GM12878 (cell line): ENCODE data around the gene MAGI2. TPM values are rescaled to one million over a fixed set of nuclear protein-coding genes. Genes with fewer than 3 reads are reported as not detected.

Experiments used
- ATAC-seq: fragments of 200-7000 bp; cut with Tn5 transposase; 3 replicates; pipeline ENCODE4 v1.9.1; 2020; ENCODE audit warnings: mild to moderate bottlenecking, moderate library complexity
- BruUV-seq: library from RNA; stranded (reverse); fragments of 400-500 nt; replicated peaks from 2 replicates; lab custom pipeline; 2021; lab: Mats Ljungman, UMichigan
- CTCF ChIA-PET: fragments of 300-600 bp; sonication (Branson Sonifier 250); formaldehyde crosslinking; extraction: SDS; loops from one replicate; lab custom pipeline; 2021; ENCODE audit warnings: inconsistent platforms; lab: Yijun Ruan, JAX
- POLR2A ChIA-PET: fragments of 350-600 bp; formaldehyde crosslinking; extraction: SDS; loops from one replicate; lab custom pipeline; 2021; ENCODE audit warnings: inconsistent platforms; lab: Charles Lee
- RAD21 ChIA-PET: fragments of 300-600 bp; sonication (Branson Sonifier 250); formaldehyde crosslinking; loops from one replicate; lab custom pipeline; 2023; ENCODE audit warnings: antibody characterized with exemption; ENCODE audit not compliant: unreplicated experiment; lab: Charles Lee
- SMC1A ChIA-PET: fragments of 300-600 bp; sonication (Branson Sonifier 250); formaldehyde crosslinking; loops from one replicate; lab custom pipeline; 2023; ENCODE audit not compliant: unreplicated experiment, uncharacterized antibody; lab: Charles Lee
- DNase-seq: peaks from one replicate; pipeline ENCODE4 v3.0.0-alpha.2; 2011; ENCODE audit warnings: low read depth, low spot score
- FAIRE-seq: peaks from 3 replicates; lab custom pipeline; 2011; peaks lifted over from hg19 to GRCh38; lab: Jason Lieb, UNC
- H2AFZ ChIP-seq: 2 replicates; pipeline ENCODE4 v1.6.0; 2011; ENCODE audit warnings: low read depth, low read length, control low read depth; ENCODE audit not compliant: control insufficient read depth
- H3K27ac ChIP-seq: 2 replicates; pipeline ENCODE4 v1.5.1; 2011; ENCODE audit warnings: control low read depth; ENCODE audit not compliant: control insufficient read depth, insufficient read depth
- H3K27me3 ChIP-seq, 2 experiments: replicated peaks in 1 of 2; 2 replicates each; pipeline versions ENCODE4 v1.6.0 to v1.6.1; 2011; ENCODE audit warnings: low read length in 1 of 2; ENCODE audit not compliant: control insufficient read depth in 2 of 2, insufficient read depth in 2 of 2
- H3K36me3 ChIP-seq, 2 experiments: 2 replicates each; pipeline ENCODE4 v1.5.1; 2011; ENCODE audit warnings: low read length in 1 of 2; ENCODE audit not compliant: control insufficient read depth in 2 of 2, insufficient read depth in 2 of 2
- H3K4me1 ChIP-seq: 2 replicates; pipeline ENCODE4 v1.6.1; 2011; ENCODE audit warnings: mild to moderate bottlenecking, low read length, moderate library complexity, mixed read lengths; ENCODE audit not compliant: control insufficient read depth, insufficient read depth
- H3K4me2 ChIP-seq: 2 replicates; pipeline ENCODE4 v1.6.0; 2011; ENCODE audit warnings: control low read depth; ENCODE audit not compliant: control insufficient read depth, insufficient read depth
- H3K4me3 ChIP-seq: fragments of 200-600 bp; sonication (generic); 2 replicates; pipeline ENCODE4 v1.5.1; 2016
- H3K79me2 ChIP-seq: 2 replicates; pipeline ENCODE4 v1.6.0; 2011; ENCODE audit warnings: low read length; ENCODE audit not compliant: control insufficient read depth, insufficient read depth
- H3K9ac ChIP-seq: 2 replicates; pipeline ENCODE4 v1.8.0; 2011; ENCODE audit warnings: low read length, control low read depth, mixed read lengths; ENCODE audit not compliant: control insufficient read depth, insufficient read depth
- H3K9me3 ChIP-seq: replicated peaks from 3 replicates; pipeline ENCODE4 v1.5.1; 2011; ENCODE audit warnings: mild to moderate bottlenecking, low read length; ENCODE audit not compliant: control insufficient read depth, insufficient read depth
- H4K20me1 ChIP-seq: 2 replicates; pipeline ENCODE4 v1.6.0; 2011; ENCODE audit not compliant: control insufficient read depth, insufficient read depth
- CHD4 ChIP-seq: fragments of 200-600 bp; sonication (generic); IDR thresholded peaks from 2 replicates; pipeline ENCODE4 v1.6.1; 2016; ENCODE audit warnings: mild to moderate bottlenecking
- EP300 ChIP-seq, 2 experiments: fragments of 150-350 bp in 1 of 2; IDR thresholded peaks; 2 replicates each; pipeline ENCODE4 v1.6.1; 2011 to 2012; ENCODE audit warnings: low read depth in 2 of 2, low read length in 2 of 2, borderline replicate concordance in 1 of 2, improper control_type of control experiment in 1 of 2, inconsistent platforms in 1 of 2; ENCODE audit not compliant: control insufficient read depth in 1 of 2
- EZH2 ChIP-seq: IDR thresholded peaks from 2 replicates; pipeline ENCODE4 v1.6.1; 2012; ENCODE audit warnings: low read depth, mild to moderate bottlenecking, control low read depth, inconsistent platforms, low read length, borderline replicate concordance; ENCODE audit not compliant: control insufficient read depth
- WGBS: methylation state at CpG from one replicate; pipeline ENCODE4 v1.1.6; 2016; ENCODE audit warnings: low lambda C conversion rate; ENCODE audit not compliant: insufficient replicate concordance, insufficient coverage; ENCODE audit errors: missing lambda C conversion rate; 5-methylcytosine and 5-hydroxymethylcytosine counted together
- in situ Hi-C: fragments of 300-500 bp; cut with MboI; formaldehyde crosslinking; loops from 9 replicates; pipeline ENCODE4 v1.14.3; 2018; ENCODE audit warnings: mixed read lengths
- intact Hi-C: fragments of 100-400 bp; cut with micrococcal nuclease; formaldehyde crosslinking; loops from one replicate; pipeline ENCODE4 v1.14.2; 2022; ENCODE audit not compliant: unreplicated experiment
- polyA plus RNA-seq, 11 experiments: library from polyadenylated mRNA; depleted of rRNA in 4 of 11; unstranded in 6 of 11; stranded (reverse) in 5 of 11; fragments of >200 nt; fragmentation: Nextera tagmentation in 4 of 11; fragmentation: Illumina TruSeq in 1 of 11; extraction: Ambion mirVana in 4 of 11; extraction: Trizol in 1 of 11; gene quantifications; 1 replicate in 1 of 11; 2 replicates in 10 of 11; pipeline versions ENCODE4 v1.2.1 to v1.2.3, GENCODE V29; 2011 to 2016; ENCODE audit warnings: inconsistent platforms in 2 of 11, missing spikeins in 2 of 11, low read depth in 1 of 11
- total RNA-seq, 4 experiments: library from RNA; depleted of rRNA in 3 of 4; stranded (reverse); fragments of >200 nt in 3 of 4; fragmentation: Illumina TruSeq in 1 of 4; extraction: Trizol in 1 of 4; gene quantifications; 2 replicates each; pipeline versions ENCODE4 v1.2.1 to v1.2.3, GENCODE V29; 2013 to 2021
- TF ChIP-seq, protein P1 (sequence below): IDR thresholded peaks from 2 replicates; pipeline ENCODE4 v1.6.1; 2012; ENCODE audit warnings: low read depth, low read length, improper control_type of control experiment
- TF ChIP-seq, protein P2 (sequence below): IDR thresholded peaks from 2 replicates; pipeline ENCODE4 v1.6.1; 2011; ENCODE audit warnings: borderline replicate concordance, low read depth, mild to moderate bottlenecking, moderate library complexity, low read length; ENCODE audit not compliant: insufficient read depth, poor library complexity, severe bottlenecking
- TF ChIP-seq, protein P3 (sequence below): fragments of 450-650 bp; IDR thresholded peaks from 2 replicates; pipeline ENCODE4 v1.6.1; 2014; ENCODE audit warnings: mild to moderate bottlenecking

Gene MAGI2
- total and polyA plus RNA-seq, 10 of the 15 experiments (the other 5 are each of a cell fraction or from before 2014, with no cell fraction given), result 0.01 to 0.31 (median 0.05) TPM; not detected in 2

DNA sequence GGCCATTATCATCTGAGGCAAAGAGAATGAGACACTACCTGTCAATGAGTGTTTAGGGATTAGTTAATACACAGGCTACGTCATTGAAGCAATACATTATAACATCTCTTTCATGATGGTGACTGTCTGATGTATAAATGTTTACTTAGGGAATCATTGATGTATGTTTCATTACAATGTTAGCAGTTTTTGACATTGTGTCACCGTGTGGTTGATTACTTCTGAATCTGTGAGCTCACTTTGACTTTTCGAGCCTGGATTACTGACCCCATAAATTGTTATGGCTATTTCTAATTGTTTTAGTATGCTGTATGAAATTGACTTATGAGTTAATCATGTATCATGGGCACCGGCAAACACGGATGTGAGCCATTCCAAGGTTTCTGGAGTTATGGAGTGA is 494.0 kb downstream of the MAGI2 start:
- Histone ChIP-seq H2AFZ (no peak overlapping the region), H3K79me2 (no peaks in the 10 kb centered on the region), H3K4me2 (no peak overlapping the region), H3K9ac (no peak overlapping the region), H3K36me3 (no peaks in the 10 kb centered on the region), H4K20me1 (no peaks in the 10 kb centered on the region), H3K27me3 (no peaks in the 10 kb centered on the region), H3K27ac (no peak overlapping the region), H3K9me3 (no peaks in the 10 kb centered on the region), H3K4me1 (no peaks in the 10 kb centered on the region), H3K4me3 (no peak overlapping the region)
- RAD21 ChIA-PET, result no interaction called here
- in situ Hi-C loops, result no loop called here
- no peak for ATAC-seq
- SMC1A ChIA-PET, result no interaction called here
- no TSS peak for BruUV-seq
- TF ChIP-seq EP300 (IDR thresholded peaks at IDR 0.05; ENCODE audit: borderline replicate concordance in 1 of 2, control insufficient read depth in 1 of 2, low read depth in 2 of 2, low read length in 2 of 2), result no peak
- TF ChIP-seq, protein P1, sequence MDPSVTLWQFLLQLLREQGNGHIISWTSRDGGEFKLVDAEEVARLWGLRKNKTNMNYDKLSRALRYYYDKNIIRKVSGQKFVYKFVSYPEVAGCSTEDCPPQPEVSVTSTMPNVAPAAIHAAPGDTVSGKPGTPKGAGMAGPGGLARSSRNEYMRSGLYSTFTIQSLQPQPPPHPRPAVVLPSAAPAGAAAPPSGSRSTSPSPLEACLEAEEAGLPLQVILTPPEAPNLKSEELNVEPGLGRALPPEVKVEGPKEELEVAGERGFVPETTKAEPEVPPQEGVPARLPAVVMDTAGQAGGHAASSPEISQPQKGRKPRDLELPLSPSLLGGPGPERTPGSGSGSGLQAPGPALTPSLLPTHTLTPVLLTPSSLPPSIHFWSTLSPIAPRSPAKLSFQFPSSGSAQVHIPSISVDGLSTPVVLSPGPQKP, result no peak
- TF ChIP-seq CHD4, result no peak
- TF ChIP-seq, protein P2, sequence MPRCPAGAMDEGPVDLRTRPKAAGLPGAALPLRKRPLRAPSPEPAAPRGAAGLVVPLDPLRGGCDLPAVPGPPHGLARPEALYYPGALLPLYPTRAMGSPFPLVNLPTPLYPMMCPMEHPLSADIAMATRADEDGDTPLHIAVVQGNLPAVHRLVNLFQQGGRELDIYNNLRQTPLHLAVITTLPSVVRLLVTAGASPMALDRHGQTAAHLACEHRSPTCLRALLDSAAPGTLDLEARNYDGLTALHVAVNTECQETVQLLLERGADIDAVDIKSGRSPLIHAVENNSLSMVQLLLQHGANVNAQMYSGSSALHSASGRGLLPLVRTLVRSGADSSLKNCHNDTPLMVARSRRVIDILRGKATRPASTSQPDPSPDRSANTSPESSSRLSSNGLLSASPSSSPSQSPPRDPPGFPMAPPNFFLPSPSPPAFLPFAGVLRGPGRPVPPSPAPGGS, result no peak
- no peak for DNase-seq
- CTCF ChIA-PET, result no interaction called here
- WGBS, result 43% methylated on average over 5 of the region's 5 CpGs
- POLR2A ChIA-PET, result no interaction called here
- intact Hi-C loops, result no loop called here
- no peak for FAIRE-seq

DNA sequence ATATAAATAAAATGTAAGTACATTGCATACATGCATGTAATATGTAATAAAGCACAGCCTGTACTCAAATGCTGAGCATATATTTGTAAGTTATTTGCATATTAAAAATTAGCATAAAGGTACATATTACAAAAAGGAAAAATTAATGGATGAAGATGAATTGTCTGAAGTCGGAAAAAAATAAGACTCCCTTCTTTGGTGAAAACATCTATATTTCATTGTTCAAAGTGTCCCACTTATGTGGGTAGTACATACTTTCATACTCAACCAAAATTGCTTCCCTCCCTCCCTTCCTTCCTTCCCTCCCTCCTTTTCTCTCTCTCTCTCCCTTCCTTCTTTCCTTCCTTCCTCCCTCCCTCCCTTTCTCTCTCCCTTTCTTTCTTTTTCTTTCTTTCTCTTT is 498.1 kb downstream of the MAGI2 start:
- Histone ChIP-seq H3K4me1 (no peaks in the 10 kb centered on the region), H3K4me3 (no peak overlapping the region), H3K36me3 (no peaks in the 10 kb centered on the region), H3K4me2 (no peak overlapping the region), H4K20me1 (no peaks in the 10 kb centered on the region), H2AFZ (no peak overlapping the region), H3K27ac (no peak overlapping the region), H3K9me3 (no peaks in the 10 kb centered on the region), H3K9ac (no peak overlapping the region), H3K27me3 (no peaks in the 10 kb centered on the region), H3K79me2 (no peaks in the 10 kb centered on the region)
- intact Hi-C loops (no loop called here), in situ Hi-C loops (no loop called here)
- ChIA-PET SMC1A (no interaction called here), RAD21 (no interaction called here), CTCF (no interaction called here), POLR2A (no interaction called here)
- FAIRE-seq (no peak), ATAC-seq (no peak), DNase-seq (no peak)
- WGBS, result 16% methylated on average over 1 of the region's 1 CpG
- TF ChIP-seq EZH2, result no peak
- TF ChIP-seq, protein P3, sequence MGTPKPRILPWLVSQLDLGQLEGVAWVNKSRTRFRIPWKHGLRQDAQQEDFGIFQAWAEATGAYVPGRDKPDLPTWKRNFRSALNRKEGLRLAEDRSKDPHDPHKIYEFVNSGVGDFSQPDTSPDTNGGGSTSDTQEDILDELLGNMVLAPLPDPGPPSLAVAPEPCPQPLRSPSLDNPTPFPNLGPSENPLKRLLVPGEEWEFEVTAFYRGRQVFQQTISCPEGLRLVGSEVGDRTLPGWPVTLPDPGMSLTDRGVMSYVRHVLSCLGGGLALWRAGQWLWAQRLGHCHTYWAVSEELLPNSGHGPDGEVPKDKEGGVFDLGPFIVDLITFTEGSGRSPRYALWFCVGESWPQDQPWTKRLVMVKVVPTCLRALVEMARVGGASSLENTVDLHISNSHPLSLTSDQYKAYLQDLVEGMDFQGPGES, result no peak
- no TSS peak for BruUV-seq
